HUDEP-2 (cell line): ENCODE data around the gene STMND1.

ENCODE experiments used
- DNase-seq, 76 experiments: peaks; one replicate each; lab custom pipeline; 2025; ENCODE audit not compliant: unreplicated experiment in 76 of 76; lab: John Stamatoyannopoulos, UW

Gene STMND1

DNA sequence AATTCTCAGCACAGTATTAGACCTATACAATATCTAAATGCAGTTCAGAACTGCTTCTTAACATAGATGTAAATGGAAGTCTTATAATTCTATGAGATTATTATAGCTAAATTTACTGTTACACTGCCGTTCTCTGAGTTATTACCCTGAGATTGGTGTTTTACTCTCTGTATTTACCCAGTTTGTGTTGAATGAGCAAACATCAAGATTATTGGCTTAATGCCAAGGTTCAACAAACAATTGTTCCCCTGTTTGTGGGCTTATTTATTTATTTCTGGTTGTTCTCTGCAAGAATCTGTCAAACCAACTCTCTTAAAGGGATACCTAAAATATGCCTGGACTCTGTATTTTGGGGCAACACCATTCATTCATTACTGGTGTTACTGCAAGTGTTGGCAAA lies 5.2 kb upstream of the STMND1 start:
- no peak for DNase-seq

DNA sequence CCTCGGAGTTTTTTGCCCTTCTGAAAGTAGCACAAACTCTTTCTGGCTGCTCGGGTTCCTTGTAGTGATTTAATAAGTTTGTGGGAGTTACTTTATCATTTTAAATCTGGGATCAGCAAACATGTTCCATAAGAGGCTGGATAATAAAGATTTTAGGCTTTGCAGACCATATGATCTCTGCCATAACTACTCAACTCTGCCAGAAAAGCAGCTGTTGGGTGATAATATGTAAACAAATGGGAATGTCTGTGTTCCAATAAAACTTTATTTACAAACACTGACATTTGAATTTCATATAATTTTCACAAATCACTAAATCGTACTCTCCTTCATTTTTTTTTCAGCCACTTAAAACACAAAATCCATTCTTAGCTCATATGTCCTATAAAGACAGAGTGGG lies 3.9 kb upstream of the STMND1 start:
- DNase-seq: no peak

DNA sequence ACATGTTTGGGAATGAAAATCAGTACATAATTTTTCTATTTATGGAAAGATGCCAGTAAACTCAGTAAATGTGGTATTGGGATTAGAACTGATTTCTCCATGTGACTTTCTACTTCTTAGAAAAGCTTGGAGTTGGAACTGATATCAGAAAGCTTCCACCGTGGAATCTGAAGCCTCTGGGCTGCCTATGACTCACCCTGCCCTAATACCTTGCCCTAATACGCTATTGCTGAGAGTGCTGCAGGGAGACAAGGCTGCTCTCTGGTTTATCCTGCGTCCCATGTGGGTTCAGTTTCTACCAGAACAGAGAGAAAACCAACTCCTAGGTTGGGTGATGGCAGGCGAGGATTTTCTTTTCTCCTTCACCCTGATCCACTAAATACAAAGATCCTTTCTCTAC lies 3.3 kb upstream of the STMND1 start:
- no peak for DNase-seq

DNA sequence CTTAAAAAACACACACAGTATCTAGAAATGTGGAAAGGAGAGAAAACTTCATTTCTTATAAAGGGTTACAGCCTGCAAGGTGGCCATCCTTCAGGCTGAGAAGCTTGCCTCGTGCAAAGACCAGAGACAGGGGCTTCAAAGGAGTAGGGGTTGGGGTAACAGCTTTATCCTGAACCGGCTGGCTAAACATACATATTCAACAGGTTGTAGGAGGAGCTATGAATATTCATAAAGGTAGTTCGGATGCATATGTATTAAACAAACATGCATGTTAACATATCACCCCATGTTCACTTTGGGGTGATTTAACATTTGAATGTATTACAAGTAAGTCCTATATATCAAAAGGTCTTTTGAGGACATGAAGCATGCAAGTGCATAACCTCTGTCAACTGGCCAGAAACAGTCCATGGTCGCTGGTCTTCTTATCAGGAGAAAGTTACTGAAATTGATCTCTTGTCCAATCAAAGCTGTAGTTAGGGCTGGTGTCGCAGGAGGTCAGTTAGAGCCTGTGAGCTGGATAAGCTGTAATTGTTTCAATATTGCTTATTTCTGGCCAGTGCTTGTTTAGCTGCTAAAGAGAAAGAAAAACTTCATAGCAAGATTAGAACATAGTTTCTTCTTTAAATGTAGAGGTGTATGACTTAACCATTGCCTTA lies 2.3 kb upstream of the STMND1 start:
- no peak for DNase-seq

DNA sequence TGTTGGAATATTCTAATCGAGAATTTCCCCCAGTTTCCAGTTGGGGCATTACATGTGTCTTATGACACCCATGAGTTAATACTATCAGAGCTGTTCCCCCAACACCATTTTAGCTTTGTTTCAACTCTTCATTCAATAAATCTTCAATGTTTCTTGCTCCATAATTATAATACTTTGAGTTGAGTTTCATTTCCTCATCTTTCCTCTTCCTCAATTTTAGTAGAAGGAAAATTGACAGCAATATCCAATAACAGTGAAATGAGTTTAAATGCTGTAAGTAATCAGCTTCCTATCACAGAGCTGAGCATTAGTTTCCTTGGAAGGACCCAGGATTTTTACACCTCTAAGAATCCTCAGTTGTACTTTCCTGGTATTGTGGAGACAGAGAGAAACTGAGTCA lies 1.0 kb upstream of the STMND1 start:
- DNase-seq: no peak

DNA sequence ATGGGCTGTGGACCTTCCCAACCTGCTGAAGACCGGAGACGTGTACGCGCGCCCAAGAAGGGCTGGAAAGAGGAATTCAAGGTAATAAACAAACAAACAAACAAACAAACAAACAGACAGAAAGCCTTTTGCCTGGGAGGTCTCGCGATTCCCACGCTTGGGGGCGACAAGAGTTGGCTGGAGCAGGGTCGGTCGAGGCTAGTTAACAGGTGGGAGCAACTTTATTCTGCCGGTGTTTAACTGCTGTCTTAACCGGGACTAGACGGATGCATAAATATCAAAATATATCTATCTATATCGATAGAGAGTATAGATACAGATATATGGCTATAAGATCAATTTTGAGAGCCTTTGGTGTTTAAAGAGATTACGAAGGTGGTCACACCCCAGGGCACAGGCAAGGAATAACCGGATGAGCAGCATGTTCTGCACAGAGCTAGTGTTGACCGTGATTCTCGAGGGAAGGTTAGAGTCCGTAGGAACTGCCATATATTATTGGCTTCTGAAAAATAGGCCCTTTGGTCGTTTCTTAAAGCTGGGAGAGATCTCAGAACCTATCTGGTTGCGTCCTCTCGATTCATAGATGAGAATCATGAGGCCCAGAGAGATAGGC lies 514 bp downstream of the STMND1 start:
- no peak for DNase-seq

DNA sequence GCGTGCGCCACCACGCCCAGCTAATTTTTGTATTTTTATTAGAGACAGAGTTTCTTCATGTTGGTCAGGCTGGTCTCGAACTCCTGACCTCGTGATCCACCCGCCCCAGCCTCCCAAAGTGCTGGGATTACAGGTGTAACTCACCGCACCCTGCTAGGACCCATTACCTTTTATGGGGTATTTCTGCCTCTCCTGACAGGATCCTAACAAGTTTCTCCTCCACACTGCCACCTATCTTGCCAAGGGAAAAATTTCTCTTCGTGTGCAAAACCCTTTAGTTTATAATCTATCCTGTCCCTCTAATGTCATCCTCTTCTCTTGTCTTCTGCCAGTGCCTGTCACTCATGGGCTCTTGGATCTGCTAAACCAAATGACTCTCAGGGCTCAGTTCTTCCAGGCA lies 1.9 kb downstream of the STMND1 start:
- no peak for DNase-seq

DNA sequence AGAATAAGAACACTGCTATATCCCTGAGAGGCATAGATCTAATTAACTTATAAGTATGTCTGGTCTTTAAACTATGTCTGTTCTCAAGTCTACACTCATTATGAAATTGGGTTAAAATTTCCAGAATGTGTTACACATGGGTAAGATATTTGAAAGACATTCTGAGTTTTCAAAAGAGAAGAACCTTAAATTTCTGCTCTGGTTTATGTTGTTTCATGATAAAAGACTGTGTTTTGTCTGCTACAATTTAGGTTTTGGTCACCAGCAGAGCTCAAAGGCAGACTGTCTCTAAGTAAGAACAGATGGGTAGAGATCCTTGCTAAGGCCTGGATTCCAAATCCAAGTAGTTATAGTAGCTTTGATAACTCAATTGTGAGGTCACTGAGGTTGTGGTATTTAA lies 6.0 kb downstream of the STMND1 start:
- DNase-seq: no peak

DNA sequence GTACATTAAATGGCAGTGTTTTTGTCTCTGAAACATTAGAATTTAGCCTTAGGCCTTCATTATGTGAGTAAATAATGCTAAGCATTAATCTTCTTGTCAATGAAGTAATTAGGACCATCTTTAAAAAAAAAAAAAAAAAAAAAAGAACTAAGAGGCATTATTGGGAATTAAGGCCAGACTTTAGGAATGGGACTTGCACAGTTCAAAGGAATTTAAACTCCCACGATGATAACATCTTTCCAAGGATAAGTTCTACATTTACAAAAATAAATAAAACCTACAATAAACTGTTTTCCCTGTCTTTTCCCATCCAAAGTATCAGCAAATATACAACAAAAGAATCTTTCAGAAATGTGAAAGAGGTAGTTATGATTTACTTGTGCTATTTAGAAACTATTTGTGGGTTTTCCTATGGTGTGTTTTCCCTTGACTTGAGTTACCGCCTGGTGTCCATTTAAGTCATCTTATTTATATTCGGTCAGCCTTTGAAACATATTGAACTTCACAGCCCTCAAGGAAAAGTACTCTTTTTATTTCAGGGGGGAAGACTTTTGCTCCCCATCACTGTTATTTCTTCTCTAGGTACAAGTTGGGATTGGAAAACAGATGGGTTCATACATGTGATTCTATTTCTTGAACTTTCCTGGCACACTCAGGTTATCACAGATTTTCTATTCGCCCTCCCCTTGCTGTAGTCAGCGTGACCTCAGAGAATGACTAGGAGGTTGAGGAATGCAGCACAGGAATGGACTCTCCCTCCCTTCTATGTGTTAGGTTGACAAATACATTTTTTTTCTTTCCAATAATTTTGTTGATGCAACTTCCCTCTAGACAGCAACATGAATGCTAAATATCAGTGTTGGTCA lies 13.6 kb downstream of the STMND1 start:
- no peak for DNase-seq

DNA sequence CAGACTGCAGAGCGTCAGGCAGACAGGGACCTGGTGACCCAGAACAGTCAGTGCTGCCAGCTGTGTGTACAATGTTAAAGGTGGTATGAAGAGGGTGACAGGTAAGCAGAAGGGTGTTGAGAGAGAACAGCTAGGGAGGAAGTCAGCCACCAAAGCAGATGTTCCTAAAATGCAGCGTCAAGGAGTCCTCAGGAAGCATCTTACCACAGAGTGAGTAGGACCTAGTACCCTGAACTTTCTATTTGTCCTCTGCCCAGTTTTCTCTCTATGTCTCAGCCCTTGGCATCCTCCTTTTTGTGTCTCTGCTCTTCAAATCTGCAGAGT lies 14.2 kb downstream of the STMND1 start:
- no peak for DNase-seq

DNA sequence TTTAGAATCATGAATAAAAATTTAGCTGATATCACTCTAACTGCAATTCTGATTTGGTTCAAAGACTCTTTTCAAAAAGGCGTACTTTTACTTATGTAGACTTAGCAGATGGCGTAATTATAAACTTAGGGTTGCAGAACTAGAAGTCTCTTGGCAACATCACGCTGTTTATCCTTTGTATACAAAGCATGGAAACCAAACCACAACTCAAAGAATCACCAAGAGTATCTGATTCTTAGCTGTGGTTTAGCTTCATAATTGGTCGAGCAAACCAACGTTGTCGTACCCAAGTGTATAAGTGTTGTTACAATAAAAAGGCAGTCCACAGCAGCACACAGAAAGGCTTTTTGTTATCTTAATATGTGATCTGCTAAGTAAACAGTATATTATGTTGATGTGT lies 18.2 kb downstream of the STMND1 start:
- DNase-seq: no peak

DNA sequence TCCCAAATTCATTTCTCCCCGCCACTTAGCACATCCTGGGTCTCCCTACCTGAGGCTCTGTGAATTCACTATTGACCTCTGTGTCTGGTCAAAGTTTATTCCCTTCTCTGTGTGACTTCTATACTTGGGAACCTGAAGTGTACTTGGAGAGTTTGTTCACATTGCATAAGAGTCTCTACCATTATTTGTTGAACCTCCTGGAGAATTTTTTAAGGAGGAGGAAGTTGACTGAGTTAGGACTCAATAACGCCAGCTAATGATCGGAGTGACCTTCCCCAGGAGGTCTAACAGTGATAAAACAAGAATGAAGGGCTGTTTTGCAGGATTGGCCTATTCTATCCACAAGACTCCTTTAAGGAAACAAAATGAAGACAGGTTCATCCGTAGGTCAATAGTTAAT lies 23.6 kb downstream of the STMND1 start:
- no peak for DNase-seq

DNA sequence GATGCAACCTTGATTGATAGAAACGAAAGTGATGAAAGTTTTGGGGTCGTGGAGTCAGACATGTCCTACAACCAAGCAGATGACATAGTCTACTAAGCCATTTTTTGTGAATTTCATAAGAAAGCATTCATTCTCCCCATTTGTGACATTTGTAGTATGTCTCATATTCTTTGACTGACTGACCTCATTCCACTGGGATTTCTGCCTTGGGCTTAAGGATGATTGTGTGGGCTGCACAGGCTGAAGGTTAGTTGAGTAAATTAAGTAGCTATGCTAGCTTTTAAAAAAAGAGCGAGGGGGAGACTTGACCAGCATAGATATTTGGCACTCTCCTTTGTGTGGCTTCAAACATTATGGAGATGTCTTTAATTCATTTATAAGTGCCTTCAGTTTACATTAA lies 28.9 kb downstream of the STMND1 start:
- no peak for DNase-seq

DNA sequence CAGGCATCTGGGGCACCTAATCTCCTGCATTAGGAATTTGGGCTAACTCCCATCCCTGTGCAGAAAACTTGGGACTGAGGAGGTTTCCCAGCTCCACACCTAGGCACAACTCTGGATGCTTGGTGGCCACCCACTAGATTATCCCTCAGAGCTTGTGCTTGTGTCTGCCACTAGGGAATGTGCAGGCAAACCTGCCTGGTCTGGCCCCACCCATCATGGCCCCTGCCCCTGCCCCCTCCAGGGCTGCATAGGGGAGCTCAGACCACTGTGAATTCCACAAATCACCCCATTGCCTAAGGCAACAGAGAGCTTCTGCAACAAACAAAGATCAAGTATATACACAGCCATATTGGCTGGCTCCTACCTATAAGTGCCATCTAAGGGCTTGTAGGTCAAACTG lies 31.1 kb downstream of the STMND1 start:
- no peak for DNase-seq

DNA sequence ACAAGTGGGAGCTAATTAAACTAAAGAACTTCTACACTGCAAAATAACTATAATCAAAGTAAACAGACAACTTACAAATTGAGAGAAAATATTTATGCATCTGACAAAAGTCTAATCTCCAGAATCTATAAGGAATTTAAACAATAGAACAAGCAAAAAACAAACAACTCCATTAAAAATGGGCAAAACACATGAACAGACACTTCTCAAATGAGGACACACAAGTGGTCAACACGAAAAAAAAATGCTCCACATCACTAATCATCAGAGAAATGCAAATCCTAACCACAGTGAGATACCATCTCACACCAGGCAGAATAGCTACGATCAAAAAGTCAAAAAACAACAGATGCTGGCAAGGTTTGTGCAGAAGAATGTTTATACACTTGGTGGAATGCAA lies 36.2 kb downstream of the STMND1 start:
- DNase-seq: no peak

DNA sequence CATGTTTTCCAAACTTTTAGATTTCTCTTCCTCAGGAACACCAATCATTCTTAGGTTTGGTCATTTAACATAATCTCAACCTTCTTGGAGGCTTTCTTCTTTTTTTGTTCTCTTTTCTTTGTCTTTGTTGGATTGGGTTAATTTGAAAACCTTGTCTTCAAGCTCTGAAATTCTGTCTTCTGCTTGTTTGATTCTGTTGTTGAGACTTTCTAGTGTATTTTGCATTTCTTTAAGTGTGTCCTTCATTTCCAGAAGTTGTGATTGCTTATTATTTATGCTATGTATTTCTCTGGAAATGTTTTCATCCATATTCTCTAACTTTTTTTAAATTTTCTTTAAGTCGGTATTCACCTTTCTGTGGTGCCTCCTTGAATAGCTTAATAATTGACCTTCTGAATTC lies 42.2 kb downstream of the STMND1 start:
- DNase-seq: no peak

DNA sequence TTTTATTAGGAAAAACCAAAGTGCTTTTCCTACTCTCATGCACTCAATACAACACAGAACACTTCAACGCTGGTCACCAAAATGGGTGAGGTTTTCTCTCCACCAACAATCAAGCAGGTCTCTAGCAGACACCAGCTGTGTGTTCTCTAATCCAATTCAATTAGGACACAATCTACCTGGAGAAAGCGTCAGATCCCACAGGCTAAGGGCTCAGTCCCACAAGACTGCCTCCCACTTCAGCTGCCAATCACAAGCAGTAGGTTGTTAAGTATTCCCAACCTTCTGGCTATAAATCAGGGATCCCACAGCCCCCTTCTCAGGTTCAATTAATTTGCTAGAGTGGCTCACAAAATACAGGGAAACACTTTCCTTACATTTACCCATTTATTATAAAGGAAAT lies 47.7 kb downstream of the STMND1 start:
- no peak for DNase-seq

DNA sequence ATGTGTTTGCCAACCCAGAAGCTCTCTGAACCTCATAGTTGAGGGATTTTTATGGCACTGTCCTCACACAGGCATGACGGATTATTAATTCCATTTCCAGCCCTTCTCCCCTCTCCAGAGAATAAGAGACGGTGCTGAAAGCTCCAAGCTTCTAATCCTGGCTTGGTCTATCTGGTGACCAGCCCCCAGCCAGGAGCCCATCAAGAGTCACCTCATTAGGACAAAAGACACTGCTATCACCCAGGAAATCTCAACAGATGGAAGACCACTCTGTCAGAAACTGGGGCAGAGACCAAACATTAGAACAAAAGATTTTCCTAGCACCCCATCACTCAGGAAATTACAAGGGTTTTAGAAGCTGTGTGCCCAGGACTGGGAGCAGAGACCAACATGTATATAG lies 48.2 kb downstream of the STMND1 start:
- DNase-seq: no peak

DNA sequence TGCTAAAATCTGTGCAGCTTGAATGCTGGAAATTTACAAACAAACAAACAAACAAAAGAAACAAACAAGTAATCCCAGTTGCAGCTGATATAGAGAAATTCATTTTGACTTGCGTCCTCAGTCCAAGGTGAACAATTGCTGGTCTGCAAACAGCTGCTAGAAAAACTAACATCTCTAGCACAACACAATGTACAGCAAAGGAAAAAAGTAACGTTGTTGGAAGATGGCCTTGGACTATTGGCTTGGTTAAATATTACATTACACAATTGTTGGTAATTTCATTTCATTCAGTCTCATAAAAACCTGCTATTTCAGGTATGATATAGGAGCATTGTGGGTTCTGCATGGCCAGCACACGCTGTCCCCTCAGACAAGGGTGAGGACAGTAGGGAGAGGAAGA lies 50.0 kb downstream of the STMND1 start:
- no peak for DNase-seq

DNA sequence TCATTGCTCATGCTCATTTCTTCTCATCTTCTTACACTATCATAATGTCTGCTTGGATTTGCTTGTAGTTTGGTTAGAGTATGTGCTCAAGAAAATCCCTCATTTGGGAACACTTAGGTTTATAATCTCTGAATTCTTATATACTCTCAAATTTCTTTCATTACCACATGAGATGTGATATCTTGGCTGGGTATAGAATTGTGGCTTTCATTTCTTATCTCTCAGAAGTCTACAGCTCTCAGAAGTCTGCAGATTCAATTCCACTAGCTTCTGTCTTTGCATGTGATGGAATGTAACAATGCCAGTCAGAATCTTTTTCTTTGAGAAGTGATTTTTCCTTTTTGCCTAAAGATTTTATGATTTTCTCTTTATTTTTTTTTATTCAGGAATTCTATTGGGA lies 50.9 kb downstream of the STMND1 start:
- no peak for DNase-seq

DNA sequence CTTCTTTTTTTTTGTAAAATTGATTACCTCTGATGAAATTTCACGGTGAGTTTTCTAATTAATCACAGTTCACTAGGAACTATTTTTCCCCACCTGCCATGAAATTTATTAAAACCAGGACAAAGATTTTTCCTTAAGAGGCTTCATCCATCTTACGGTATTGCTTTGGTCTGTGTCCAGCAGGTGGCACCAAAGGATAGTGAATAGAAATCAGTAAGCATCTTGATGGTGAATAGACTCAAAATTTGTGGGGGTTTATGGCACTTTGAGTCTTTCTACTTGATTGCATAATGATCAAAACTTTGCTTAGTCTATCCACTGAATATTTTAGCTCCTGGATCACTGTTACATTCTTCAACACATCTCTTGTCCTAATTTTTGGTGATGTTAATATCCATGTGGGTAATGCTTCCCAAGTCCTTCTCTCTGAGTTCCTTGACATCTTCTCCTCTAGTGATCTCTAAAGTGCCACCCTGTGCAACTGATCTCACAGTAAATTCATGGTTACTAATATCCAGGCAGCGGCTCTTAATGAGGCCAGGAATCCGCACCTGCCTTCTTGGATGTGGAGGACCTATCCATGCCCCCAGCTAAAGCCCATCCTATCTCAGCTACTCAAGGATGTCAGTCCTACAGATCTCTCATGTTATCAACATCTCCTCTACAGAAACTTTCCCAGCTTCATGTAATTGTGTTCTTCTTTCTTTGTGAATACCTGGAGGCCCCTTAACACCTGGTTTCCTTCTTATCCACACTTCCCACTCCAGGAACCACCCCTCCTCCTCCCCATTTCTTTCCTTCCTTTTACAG lies 54.5 kb downstream of the STMND1 start:
- peak in 45 of 76 experiments; percentile 4 to 67 (median 32) for DNase-seq
